Gastrocnemius medialis (tissue), 4 donors: ENCODE data around the gene TCAP. TPM values are rescaled to one million over a fixed set of nuclear protein-coding genes. Genes with fewer than 3 reads are reported as not detected.
A peak's percentile ranks its signal among the peaks of the same experiment; 100 is the strongest.

ENCODE experiments used
- ATAC-seq, 2 donors: fragments of 150-250 bp; one replicate each; pipeline ENCODE4 v1.9.1; 2016
- DNase-seq, 2 donors: peaks; one replicate each; pipeline ENCODE4 v3.0.0-alpha.2; 2019
- H3K27ac ChIP-seq, 4 donors: fragments of 200-600 bp; sonication (generic); 1 replicate in 1 of 4; 2 replicates in 3 of 4; pipeline ENCODE4 v1.5.1; 2016 to 2018; ENCODE audit warnings: mild to moderate bottlenecking in 2 of 4, moderate library complexity in 1 of 4
- H3K27me3 ChIP-seq, 3 donors: fragments of 200-600 bp; sonication (generic) in 2 of 3; 1 replicate in 1 of 3; 2 replicates in 2 of 3; pipeline versions ENCODE4 v1.5.1 to v1.6.0; 2016 to 2019; ENCODE audit warnings: mild to moderate bottlenecking in 1 of 3, moderate library complexity in 1 of 3
- H3K36me3 ChIP-seq, 2 donors: fragments of 200-600 bp; sonication (generic) in 1 of 2; one replicate each; pipeline ENCODE4 v1.5.1; 2017 to 2018
- H3K4me1 ChIP-seq, 2 donors: fragments of 200-600 bp; sonication (generic) in 1 of 2; one replicate each; pipeline ENCODE4 v1.5.1; 2016 to 2017; ENCODE audit warnings: mild to moderate bottlenecking in 2 of 2
- H3K4me3 ChIP-seq, 4 donors: fragments of 200-600 bp; sonication (generic) in 3 of 4; 1 replicate in 1 of 4; 2 replicates in 3 of 4; pipeline ENCODE4 v1.5.1; 2016 to 2019; ENCODE audit warnings: mild to moderate bottlenecking in 2 of 4
- H3K9me3 ChIP-seq, 3 donors: fragments of 200-600 bp; sonication (generic) in 2 of 3; 1 replicate in 1 of 3; 2 replicates in 2 of 3; pipeline ENCODE4 v1.5.1; 2016 to 2019
- CTCF ChIP-seq, 5 experiments: fragments of 450-650 bp in 3 of 5; fragments of 200-600 bp in 2 of 5; sonication (generic) in 2 of 5; IDR thresholded peaks in 4 of 5; conservative IDR thresholded peaks in 1 of 5; 1 replicate in 4 of 5; 2 replicates in 1 of 5; pipeline ENCODE4 v1.5.1; 2016 to 2019; ENCODE audit warnings: antibody characterized with exemption in 5 of 5, mild to moderate bottlenecking in 3 of 5, moderate library complexity in 3 of 5
- POLR2A ChIP-seq, 2 donors: fragments of 450-650 bp; IDR thresholded peaks; one replicate each; pipeline ENCODE4 v1.6.1; 2017; ENCODE audit warnings: antibody characterized with exemption in 2 of 2, mild to moderate bottlenecking in 2 of 2, moderate library complexity in 2 of 2
- in situ Hi-C, 4 donors: fragments of 200-750 bp; cut with MboI; loops; one replicate each; pipeline versions ENCODE4 v1.15.0 to v1.8.0; 2017; ENCODE audit warnings: low sequenced_read_pairs in 4 of 4
- intact Hi-C: fragments of 100-400 bp; cut with DNase I; formaldehyde crosslinking; loops from one replicate; pipeline ENCODE4 v1.15.1; 2023; ENCODE audit warnings: low total_unique reads
- total RNA-seq, 4 donors: library from RNA; depleted of rRNA; stranded (reverse); fragments of >200 nt; gene quantifications; one replicate each; pipeline versions ENCODE4 v1.1.0 to v1.2.3, GENCODE V29; 2016

The TCAP gene
- total RNA-seq, 4 donors from 2014 or later, result 1,768 to 3,088 (median 2,493) TPM

GRCh38 chr17:39662551-39663339 lies 2.4 kb upstream of the TCAP start:
- no peaks in the 10 kb centered on the region for H3K9me3 ChIP-seq
- H3K27me3 ChIP-seq, result no peaks in the 10 kb centered on the region
- H3K36me3 ChIP-seq, result peaks cover 0 to 6% of the 10 kb centered on the region in 2 donors
- TF ChIP-seq CTCF (IDR thresholded peaks at IDR 0.05 in 4 of 5, conservative IDR thresholded peaks at IDR 0.05 in 1 of 5), result no peak
- TF ChIP-seq POLR2A (IDR thresholded peaks at IDR 0.05), result no peak
- in situ Hi-C loops (no loop called here), intact Hi-C loops (loop anchor here (5.0 to 10.0 kb wide), 2 partner anchors 90 to 468 kb away; partner anchors contain the start of gene CACNB1)
- peaks cover 86 to 87% of the 10 kb centered on the region in 2 donors for H3K4me1 ChIP-seq
- H3K4me3 ChIP-seq, result no peak overlapping the region
- ATAC-seq, result no peak
- peak overlapping the region; percentile 96 to 99 (median 98) for H3K27ac ChIP-seq
- no peak for DNase-seq

GRCh38 chr17:39663340-39663687 lies 1.8 kb upstream of the TCAP start:
- in situ Hi-C loops, result no loop called here
- H3K36me3 ChIP-seq, result peaks cover 0 to 6% of the 10 kb centered on the region in 2 donors
- TF ChIP-seq CTCF (IDR thresholded peaks at IDR 0.05 in 4 of 5, conservative IDR thresholded peaks at IDR 0.05 in 1 of 5), result no peak
- TF ChIP-seq POLR2A (IDR thresholded peaks at IDR 0.05), result no peak
- H3K4me1 ChIP-seq, result peaks cover 83 to 87% of the 10 kb centered on the region in 2 donors
- intact Hi-C loops, result loop anchor here (5.0 to 10.0 kb wide), 2 partner anchors 89 to 469 kb away; partner anchors contain the start of gene CACNB1
- DNase-seq, result no peak
- no peaks in the 10 kb centered on the region for H3K9me3 ChIP-seq
- no peak for ATAC-seq
- H3K27me3 ChIP-seq, result no peaks in the 10 kb centered on the region
- H3K4me3 ChIP-seq, result peak overlapping the region; percentile 24 to 62 (median 34)
- H3K27ac ChIP-seq, result peak overlapping the region; percentile 96 to 99 (median 98)

GRCh38 chr17:39663688-39664580 lies 1.2 kb upstream of the TCAP start:
- Histone ChIP-seq H3K9me3 (no peaks in the 10 kb centered on the region), H3K4me3 (peak overlapping the region; percentile 24 to 62 (median 43)), H3K27ac (peak overlapping the region; percentile 96 to 99 (median 98)), H3K4me1 (peaks cover 77 to 90% of the 10 kb centered on the region in 2 donors), H3K27me3 (no peaks in the 10 kb centered on the region), H3K36me3 (peaks cover 0 to 5% of the 10 kb centered on the region in 2 donors)
- DNase-seq, result peak in 1 of 2 donors; percentile 71
- peak in 1 of 2 donors; percentile 3 for ATAC-seq
- intact Hi-C loops (loop anchor here (2.0 to 10.0 kb wide), 3 partner anchors 27 to 469 kb away; partner anchors contain the start of genes CACNB1 and STARD3), in situ Hi-C loops (no loop called here)
- TF ChIP-seq POLR2A (IDR thresholded peaks at IDR 0.05) (peak in 1 of 2 donors; percentile 27), CTCF (IDR thresholded peaks at IDR 0.05 in 4 of 5, conservative IDR thresholded peaks at IDR 0.05 in 1 of 5) (no peak)

GRCh38 chr17:39665642-39666224 lies 584 bp downstream of the TCAP start:
- in situ Hi-C loops (no loop called here), intact Hi-C loops (loop anchor here (2.0 to 10.0 kb wide), 2 partner anchors 29 to 471 kb away; partner anchors contain the start of genes CACNB1 and STARD3)
- DNase-seq (peak; percentile 70 to 88), ATAC-seq (peak; percentile 34 to 48)
- H3K36me3 ChIP-seq, result no peaks in the 10 kb centered on the region
- H3K27me3 ChIP-seq, result no peaks in the 10 kb centered on the region
- peak overlapping the region; percentile 52 to 62 (median 59) for H3K4me3 ChIP-seq
- peaks cover 67 to 82% of the 10 kb centered on the region in 2 donors for H3K4me1 ChIP-seq
- no peaks in the 10 kb centered on the region for H3K9me3 ChIP-seq
- H3K27ac ChIP-seq, result peak overlapping the region; percentile 96 to 99 (median 98)
- TF ChIP-seq POLR2A (IDR thresholded peaks at IDR 0.05), result peak; percentile 35 to 56
- TF ChIP-seq CTCF (IDR thresholded peaks at IDR 0.05 in 4 of 5, conservative IDR thresholded peaks at IDR 0.05 in 1 of 5), result peak; percentile 23 to 41 (median 28)
